Left lobe of liver (tissue), 2 donors: ENCODE results near the gene PLPPR1. TPM values are rescaled to one million over a fixed set of nuclear protein-coding genes. Genes with fewer than 3 reads are reported as not detected.
A peak's percentile ranks its signal among the peaks of the same experiment; 100 is the strongest.
"Not testable (repeated sequence)": the region's sequence is repeated elsewhere in the genome, so short reads cannot be mapped to it uniquely, and the experiment has no call there.

Source experiments
- ATAC-seq: fragments of 200-7000 bp; cut with Tn5 transposase; one replicate; pipeline ENCODE4 v1.9.1; 2020; ENCODE audit warnings: mild to moderate bottlenecking, moderate library complexity
- DNase-seq: peaks from one replicate; pipeline ENCODE4 v3.0.0-alpha.2; 2020; ENCODE audit warnings: low spot score
- total RNA-seq: library from RNA; stranded (reverse); gene quantifications from one replicate; pipeline ENCODE4 v1.2.1, GENCODE V29; 2021
- donor health status: DM: no; HTN: no; CAD: no; lungs with moderate emphysema.
- donor health status: DM: no; HTN: yes; CAD: no.

The PLPPR1 gene
- total RNA-seq, 1 donor from 2014 or later, result 1.2 TPM

GRCh38 chr9:101271102-101271501 lies 242.6 kb downstream of the PLPPR1 start:
- peak; percentile 55 for ATAC-seq

GRCh38 chr9:101274971-101275768 lies 246.6 kb downstream of the PLPPR1 start:
- DNase-seq (no peak), ATAC-seq (no peak)

More at GRCh38 chr9:101271102-101271501, 242.6 kb downstream of the PLPPR1 start:
- no peak for DNase-seq

GRCh38 chr9:101275769-101276250 lies 247.3 kb downstream of the PLPPR1 start:
- no peak for ATAC-seq
- DNase-seq, result no peak

- ATAC-seq, DNase-seq: not testable (repeated sequence)
Observed at GRCh38 chr9:101291043-101291442, 262.5 kb downstream of the PLPPR1 start.

- ATAC-seq (no peak), DNase-seq (no peak)
Observed at GRCh38 chr9:101299901-101300300, 271.4 kb downstream of the PLPPR1 start.

GRCh38 chr9:101307051-101307450 lies 278.5 kb downstream of the PLPPR1 start:
- peak; percentile 37 for ATAC-seq
- no peak for DNase-seq

DNA sequence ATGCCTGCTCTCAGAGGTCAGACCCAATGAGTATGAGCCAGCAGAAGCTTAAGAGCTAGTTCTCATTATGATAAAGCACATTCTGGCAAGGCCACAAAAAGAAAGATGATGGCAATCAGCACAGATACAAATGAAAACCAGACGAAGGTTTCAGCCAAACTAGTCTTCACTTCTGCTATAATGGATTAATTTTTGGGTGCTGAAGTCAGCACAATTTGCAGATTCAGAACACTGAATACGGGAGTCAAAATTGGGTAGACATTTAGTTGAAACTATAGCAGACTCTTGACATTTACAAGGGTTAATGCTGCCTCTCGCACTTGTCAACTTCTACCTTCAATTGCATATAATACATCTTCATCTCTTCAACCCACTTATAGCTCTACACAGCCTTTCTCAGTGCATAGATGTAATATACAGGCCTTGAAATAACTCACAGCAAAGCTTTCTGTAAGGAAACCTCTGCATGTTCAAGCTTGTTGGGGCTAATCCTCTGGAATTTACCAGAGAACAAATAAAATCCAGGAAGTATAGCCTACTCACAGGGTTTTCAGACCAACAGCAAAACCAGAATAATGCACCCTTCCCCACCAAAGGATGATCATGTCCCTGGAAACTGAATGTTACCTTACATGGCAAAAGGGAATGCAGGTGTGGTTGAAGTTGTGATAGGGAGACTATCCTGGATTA lies 279.1 kb downstream of the PLPPR1 start:
- DNase-seq (no peak), ATAC-seq (peak; percentile 34)

- no peak for ATAC-seq
- DNase-seq, result no peak
Observed at GRCh38 chr9:101309139-101309538, 280.6 kb downstream of the PLPPR1 start.

DNA sequence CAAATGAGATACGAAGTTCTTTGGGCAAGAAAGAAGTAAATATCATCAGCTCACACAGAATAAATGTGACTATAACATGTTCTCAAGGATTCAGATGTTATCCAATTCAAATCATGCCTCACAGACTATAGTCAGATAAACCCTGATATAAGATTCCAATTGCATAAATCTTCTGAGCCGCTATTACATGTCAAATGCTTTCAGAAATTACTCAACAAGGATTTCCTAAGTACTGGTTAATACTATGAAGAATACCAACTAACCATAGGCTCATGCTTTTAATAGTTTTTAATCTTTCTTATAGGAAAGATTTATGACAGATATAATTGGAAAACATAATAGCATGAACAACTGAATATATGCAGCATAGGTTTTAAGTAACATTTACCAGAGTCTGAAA lies 282.7 kb downstream of the PLPPR1 start:
- no peak for DNase-seq
- ATAC-seq, result no peak

DNA sequence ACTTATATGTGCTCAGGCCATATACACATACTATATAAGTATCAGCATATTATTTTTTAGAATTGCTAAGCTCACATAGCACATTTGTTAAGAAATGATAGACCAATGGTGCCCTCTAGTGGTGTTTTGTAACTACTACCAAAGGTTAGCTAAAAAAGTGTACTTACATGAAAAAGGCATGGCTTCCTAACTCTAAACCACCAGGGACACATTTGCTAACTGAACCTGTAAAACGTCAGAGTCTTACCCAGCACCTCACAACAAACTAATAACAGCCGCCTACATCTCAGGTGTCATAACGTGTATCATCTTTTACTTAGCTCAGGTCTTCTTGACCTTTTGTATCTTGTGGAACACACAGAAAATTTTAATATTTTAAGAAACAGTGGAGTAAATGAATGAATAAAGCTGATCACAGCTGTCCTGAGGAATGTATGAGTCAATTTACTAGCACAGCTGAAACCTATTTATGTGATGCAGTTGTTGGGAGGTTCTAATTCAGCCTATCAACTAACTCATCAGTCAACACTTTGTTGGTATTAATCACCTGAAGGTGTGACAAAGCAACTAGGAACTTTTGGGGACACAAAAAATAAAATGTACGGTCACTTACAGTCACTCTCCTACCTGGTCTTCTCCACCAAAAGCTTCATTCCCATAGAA lies 283.4 kb downstream of the PLPPR1 start:
- ATAC-seq (peak; percentile 71), DNase-seq (no peak)

- ATAC-seq, result no peak
- DNase-seq, result no peak
Observed at GRCh38 chr9:101312661-101313060, 284.1 kb downstream of the PLPPR1 start.

- DNase-seq (no peak), ATAC-seq (peak; percentile 9)
Observed at GRCh38 chr9:101315112-101315450, 286.6 kb downstream of the PLPPR1 start.

- no peak for DNase-seq
- ATAC-seq, result peak; percentile 37
Observed at GRCh38 chr9:101317735-101318134, 289.2 kb downstream of the PLPPR1 start.

- DNase-seq, result no peak
- no peak for ATAC-seq
Observed at GRCh38 chr9:101323129-101323528, 294.6 kb downstream of the PLPPR1 start.

GRCh38 chr9:101324245-101324804 lies 295.8 kb downstream of the PLPPR1 start:
- ATAC-seq, result peak; percentile 38
- no peak for DNase-seq

- peak; percentile 22 for ATAC-seq
Observed at GRCh38 chr9:101325053-101325452, 296.5 kb downstream of the PLPPR1 start.

DNA sequence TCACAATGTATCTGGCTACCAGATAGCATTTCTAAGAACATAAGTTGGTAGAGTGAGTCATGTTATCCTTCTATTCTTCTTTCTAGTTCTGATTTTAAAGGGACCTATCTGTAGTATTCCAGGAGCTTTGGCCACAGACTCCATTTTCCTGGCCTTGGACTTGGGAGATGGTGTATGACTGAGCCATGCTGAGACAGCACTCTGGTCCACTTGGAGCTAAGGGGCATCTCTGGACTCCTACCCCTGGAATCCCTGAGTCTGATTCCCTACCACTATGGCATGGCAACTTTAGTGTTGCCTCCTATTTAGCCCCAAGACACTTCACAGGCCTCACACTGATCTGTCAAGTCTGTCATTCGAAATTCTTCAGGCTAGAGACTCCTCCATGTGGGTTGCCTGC lies 297.5 kb downstream of the PLPPR1 start:
- ATAC-seq (peak; percentile 25), DNase-seq (no peak)

More at GRCh38 chr9:101325053-101325452, 296.5 kb downstream of the PLPPR1 start:
- no peak for DNase-seq

GRCh38 chr9:101326501-101326900 lies 298.0 kb downstream of the PLPPR1 start:
- DNase-seq, result no peak

DNA sequence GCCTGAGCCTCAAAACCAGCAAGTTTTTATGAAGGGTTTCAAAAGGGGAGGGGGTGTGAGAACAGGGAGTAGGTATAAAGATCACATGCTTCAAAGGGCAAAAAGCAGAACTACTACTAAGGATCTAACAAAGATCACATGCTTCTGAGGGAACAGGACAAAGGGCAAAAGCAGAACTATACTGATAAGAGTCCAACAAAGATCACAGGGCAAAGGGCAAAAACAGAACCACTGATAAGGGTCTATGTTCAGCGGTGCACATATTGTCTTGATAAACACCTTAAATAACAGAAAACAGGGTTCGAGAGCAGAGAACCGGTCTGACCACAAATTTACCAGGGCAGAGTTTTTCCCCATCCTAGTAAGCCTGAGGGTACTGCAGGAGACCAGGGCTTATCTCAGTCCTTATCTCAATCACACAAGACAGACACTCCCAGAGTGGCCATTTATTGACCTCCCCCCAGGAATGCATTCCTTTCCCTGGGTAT lies 298.9 kb downstream of the PLPPR1 start:
- peak; percentile 63 for DNase-seq
- ATAC-seq, result not testable (repeated sequence)

More at GRCh38 chr9:101326501-101326900, 298.0 kb downstream of the PLPPR1 start:
- ATAC-seq, result peak; percentile 67

DNA sequence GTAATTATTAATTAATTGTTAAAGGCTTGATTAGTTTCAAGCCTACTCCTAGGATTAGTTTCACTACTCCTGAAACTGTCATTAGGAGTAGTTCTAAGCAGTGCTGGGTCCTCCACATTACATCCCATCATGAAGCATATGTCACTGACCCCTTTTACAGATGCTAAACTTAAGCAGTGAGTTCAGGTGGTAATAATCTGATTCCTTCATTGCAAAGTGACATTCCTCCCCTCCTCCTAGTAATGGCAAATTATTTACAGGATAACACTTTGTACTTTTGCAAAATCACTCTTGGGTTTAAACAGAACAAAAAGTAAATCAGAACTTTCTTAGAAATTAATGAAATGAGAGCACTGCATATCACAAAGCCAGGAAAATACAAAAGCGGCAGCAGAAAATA lies 303.8 kb downstream of the PLPPR1 start:
- DNase-seq (no peak), ATAC-seq (peak; percentile 67)

GRCh38 chr9:101333490-101333889 lies 305.0 kb downstream of the PLPPR1 start:
- ATAC-seq (no peak), DNase-seq (no peak)
